ENCODE data around the gene CCDC30.
"Not testable (repeated sequence)": the region's sequence is repeated elsewhere in the genome, so short reads cannot be mapped to it uniquely, and the experiment has no call there.

Gene CCDC30

DNA sequence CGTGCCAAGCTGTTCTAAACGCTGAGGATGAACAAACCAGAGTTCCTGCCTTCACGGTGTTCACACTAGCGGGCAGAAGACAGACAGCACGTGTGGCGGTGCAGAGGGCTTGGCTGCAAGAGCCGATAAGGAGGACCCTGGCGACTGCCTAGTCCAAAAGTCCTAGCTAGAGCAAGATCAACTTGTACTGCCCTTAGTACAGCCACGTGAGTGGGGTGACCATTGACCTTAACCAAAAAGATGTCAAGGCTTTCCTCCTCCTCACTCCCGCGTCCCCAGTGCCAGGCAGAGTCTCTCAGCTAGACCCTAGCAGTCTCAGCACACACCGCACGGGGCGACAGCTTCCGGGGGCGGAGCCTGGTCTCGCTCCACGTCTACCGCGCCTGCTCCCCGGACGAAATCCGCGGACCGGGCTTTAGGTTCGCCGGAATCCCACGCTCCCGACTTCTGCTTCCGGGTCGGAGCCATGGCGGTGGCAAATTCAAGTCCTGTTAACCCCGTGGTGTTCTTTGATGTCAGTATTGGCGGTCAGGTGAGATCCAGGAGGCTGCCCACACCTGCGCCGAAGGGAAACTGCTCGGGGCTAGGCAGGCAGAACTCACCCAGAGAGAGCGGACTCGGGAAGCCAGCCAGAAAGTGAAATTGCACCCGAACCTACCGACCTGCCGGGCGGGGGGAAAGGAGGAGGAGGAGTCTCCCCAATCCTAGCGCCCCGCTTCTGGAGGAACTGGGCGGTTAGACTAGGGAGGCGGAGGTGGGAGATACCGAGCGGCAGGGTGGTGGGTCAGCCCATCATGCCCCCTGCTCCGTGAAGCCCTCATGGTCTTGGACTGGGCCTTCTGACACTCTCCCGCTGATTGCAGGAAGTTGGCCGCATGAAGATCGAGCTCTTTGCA, 195.1 kb downstream of the CCDC30 start, which contains the start of gene PPIH:
Gene PPIH (plus strand): TSS at position 443 of the 896 bp plus-strand sequence. CDS start 24 bp downstream, at position 467.
- DNase-seq (ENCODE audit: low spot score): peak; percentile 97

DNA sequence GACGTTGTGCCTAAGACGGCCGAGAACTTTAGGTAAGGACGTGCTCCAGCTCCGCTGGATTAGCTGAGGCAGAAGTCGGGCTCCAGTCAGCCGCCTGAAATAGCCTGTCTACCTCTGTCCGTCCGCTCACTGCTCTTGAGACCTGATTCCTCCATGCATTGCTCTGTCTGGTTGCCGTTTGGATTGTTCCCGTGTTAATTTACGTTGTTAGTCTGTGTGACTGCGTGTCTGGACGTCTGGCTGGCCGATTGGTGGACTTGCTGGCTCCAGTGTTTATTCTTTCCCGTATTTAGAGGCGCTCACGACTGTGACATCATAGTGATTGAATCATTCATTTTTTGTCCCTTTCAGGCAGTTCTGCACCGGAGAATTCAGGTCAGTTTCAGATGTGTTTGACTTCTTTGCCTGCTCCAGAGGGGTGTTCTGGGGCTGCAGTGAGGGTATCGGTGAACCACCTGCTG, 195.8 kb downstream of the CCDC30 start:
- no peak for DNase-seq (ENCODE audit: low spot score)

DNA sequence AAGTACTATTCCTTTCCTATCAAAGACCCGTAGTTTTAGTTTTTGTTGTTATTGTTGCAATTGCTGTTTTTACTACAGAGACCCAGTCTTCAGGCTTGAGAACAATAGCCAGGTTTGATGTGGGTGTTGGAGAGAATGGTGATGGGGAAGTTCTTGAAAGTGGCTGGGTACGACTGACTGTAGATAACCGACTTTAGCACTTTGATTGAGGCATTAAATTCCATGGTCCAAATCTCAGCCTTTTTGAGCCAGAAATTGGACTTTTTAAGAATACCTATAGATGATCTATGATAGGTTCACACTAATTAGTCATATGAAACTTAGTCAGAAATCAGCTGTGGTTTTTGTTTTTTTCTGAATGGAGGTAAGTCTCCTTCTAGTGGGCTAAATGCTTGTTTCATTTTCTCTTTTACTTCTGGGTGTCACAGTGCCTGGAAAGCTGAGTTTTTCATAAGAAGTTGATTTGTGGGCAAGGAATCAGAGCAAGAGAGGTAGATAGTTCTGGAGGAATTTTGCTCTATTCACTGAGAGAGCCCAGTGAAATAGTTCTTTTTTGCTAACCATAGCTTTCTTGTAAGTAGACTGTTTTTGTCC, 197.9 kb downstream of the CCDC30 start:
- no peak for DNase-seq (ENCODE audit: low spot score)

DNA sequence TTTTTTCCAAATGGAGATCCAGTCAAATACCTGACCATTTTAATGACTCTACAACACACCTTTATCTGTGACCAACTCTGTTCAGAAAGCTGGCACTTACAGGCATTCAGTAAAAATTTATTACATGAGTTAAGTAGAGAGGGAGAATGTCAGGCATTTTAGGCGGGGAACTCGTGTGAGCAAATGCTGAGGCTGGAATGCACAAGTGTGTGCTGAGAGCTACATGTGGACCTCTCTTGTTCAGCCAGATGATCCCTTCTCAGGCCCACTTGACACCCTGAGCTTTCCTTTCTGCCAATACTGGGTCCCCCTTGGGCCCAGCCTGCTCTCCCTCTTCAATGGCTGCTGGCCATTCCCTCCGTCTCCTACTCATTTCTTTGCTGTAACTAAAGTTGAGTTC, 206.8 kb downstream of the CCDC30 start:
- DNase-seq (ENCODE audit: low spot score): no peak

DNA sequence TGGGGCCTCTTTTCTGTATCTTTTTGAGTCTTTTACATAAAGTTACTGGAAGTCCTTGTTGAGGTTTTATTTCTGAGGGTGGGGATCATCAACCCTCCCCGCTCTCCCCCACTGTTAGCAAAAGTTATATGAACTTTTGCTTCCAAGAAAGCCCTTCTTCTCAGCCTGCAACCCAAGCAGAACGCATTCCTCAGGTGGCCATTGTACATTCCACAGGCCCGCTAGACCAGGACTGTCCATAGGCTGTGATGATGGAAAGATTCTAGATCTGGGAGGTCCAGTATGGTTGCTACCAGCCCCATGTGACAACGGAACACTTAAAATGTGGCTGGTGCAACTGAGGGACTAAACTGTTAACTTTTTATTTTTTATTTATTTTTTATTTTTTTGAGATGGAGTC, 207.3 kb downstream of the CCDC30 start:
- DNase-seq (ENCODE audit: low spot score): no peak

DNA sequence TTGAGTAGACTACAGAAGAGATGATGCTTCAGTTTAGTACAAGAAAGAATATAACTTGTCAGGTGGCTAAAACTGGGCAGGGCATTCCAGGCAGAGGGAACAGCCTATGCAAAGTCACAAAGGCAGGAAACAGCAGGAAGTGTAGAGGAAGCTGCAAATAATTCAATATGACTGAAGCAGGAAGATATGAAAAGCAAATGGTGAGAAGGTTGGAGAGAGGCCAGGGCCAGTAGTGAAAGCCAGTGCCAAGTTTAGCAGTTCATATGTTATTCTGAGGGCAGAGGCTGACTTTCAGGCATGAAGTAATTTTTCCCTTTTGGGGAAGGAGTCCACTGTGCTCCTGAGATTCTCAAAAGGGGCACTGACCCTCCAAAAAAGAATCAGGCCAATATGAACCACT, 211.1 kb downstream of the CCDC30 start:
- no peak for DNase-seq (ENCODE audit: low spot score)

DNA sequence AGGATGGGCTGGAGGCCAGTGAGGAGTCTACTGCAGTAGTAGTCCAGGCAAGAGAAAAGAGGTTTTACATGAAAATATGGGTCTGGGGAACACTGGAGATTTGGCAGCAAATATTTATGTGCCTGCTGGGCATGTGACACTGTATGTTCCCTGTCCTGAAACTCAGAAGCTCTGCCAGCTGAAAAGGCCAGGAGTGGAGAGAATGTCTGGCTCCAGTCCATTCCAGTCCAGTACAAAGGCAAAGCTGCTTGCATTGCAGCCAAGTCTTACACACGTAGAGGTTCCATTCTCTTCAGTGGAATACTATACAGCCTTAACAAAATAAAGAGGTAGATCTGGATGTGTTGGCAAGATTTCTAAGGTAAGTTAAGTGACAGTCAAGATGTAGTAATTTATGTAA, 211.6 kb downstream of the CCDC30 start:
- DNase-seq (ENCODE audit: low spot score): no peak

DNA sequence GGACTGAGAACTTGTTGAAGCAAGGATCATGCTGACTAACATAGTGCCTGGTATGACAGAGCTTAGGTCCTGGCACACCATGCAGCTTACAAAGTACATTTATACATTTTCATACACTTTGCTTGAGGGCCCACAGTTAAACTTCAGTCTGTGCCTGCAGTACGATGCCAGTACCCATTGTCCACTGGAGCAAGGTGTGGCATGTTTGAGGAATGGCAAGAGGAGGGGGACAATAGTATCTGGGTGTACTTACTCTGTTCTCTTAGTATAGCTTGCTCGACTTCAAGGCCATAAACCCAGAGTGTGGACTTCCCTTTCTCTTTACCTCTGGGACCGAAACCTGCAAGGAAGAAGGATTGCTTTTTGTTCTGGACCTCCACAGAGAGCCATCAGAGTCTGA, 212.4 kb downstream of the CCDC30 start:
- no peak for DNase-seq (ENCODE audit: low spot score)

DNA sequence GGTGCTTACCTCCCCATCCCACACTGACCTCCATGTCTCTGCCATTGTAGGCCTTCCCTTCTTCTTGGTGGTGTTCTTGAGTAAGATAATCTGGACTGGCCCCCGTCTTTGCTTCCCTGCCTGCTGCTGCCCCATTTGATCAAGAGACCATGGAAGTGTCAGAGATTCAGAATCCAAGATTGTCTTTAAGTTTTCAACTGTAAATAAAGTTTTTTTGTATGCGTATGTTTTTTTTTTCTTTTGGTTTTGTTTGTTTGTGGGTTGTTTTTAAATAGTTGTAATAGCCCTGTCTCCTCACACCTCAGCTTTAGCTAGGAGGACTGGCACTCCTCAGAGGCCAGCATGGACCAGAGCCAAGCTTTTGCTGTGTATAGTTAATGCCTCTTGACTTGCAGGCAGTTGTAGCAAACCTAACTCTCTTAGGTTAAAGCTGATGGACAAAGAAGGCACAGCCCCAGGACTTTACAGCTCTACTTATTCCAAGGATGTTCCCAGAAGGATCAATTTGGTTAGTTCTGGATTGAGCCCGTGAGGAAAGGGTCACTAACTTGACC, 213.5 kb downstream of the CCDC30 start:
- no peak for DNase-seq (ENCODE audit: low spot score)

DNA sequence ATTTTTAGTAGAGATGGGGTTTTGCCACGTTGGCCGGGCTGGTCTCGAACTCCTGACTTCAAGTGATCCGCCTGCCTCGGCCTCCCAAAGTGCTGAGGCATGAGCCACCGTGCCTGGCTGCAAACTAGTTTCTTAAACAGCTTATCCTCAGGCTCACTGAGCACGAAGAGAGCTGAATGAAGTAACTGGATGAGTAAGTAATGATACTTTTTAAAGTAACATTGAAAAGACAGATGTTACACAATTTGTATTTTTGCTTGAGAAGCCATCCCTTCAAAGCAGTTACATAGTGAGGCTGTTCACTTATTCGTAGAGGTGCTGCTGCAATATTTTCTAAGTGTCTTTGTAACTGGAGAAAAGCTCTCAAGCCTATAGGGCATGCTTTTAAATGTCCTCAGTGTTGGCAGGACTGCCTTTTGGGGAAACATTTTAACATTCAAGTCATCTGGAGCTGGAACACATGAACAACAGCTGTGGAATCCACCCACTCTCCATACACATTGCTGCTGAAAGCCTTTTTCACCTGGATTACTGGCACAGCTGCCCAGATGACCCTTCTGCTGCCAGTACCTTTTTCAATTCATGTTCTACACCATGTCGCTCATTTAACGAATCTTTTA, 216.4 kb downstream of the CCDC30 start:
- no peak for DNase-seq (ENCODE audit: low spot score)

DNA sequence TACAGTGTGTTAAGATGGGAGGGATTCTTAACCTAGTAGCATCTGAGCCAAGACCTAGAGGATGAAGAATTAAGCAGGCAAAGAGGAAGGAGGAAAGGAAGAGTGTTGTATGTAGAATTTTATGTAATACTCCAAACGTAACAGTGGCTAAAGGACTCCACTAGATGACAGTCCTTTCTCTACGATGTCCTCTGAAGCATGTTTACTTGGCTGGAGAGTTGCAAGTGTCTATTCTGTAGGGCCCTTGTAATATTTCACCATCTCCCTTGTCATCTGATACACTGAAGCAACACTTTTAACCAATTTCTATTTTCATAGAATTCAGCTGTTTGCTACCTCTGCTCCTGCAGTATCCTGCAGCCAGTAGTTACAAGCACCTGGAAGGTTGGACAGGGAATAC, 217.0 kb downstream of the CCDC30 start:
- DNase-seq (ENCODE audit: low spot score): no peak

DNA sequence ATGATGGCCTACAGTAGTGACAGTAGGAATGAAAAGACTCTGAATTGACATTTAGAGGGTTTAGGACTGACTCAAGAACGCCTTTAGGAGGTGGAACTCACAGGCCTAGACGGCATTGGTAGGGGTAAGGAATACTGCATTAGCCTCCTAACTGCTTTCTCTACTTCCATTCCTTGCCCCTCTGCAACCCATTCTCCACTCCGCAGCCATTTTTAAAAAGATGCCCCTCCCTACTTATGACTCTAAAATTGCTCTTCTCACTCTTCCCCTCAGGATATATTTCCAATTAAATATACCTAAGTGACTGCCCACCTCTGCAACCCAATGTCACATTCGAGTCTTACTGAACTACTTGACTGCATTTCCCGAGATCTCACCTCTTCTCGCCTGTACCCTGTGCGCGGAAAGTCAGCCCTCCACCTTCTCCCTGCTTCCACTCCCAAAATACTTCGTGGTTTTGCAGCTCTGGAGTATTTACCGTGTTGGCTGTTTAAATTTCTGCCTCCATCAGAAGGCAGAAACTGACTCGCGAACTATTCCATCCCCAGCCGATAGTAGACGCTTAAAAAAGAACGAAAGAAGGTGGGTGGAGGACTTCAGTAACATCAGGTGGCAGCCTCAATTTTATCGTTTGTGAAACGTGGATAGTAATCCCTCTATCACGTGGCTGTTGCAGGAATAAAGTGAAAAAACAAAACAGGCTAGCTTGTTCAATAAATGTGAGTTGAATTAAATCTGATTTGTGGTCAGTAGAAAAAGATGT, 218.0 kb downstream of the CCDC30 start:
- DNase-seq (ENCODE audit: low spot score): no peak

DNA sequence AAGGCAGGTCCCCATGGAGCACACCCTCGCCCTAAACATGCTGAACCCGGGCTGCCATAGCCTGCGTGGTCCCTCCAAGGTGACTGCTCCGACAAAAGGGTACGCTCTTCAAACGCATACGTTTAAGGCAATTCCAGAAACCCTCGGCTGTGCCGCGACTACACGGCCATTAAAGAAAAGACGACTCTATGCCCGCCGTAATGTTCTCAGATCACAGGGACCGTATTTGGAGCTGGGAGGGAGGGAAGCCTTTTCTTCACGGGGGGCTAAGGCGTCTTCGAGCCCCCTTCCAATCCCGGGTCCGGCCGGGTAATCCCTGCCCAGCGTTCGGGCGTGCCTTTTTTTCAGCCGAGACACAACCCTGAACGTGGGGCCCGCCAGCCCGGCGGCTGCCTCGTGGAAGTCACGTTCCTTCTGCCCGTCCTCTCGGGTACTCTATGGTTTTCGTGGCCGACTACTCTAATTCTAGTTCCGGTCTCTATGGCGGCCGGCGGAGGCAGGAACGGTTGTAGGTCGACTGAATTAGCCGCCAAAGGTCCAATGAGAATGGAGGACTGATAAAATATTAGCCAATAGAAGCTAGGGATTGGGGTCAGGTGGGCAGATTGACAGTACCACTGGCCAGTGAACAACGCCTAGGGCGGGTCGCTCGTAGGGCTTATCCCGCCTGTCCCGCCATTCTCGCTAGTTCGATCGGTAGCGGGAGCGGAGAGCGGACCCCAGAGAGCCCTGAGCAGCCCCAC, 218.8 kb downstream of the CCDC30 start, which contains the start of gene YBX1:
Gene YBX1 (plus strand): TSS at position 678 of the 743 bp plus-strand sequence. CDS start 148 bp downstream, outside the sequence.
- DNase-seq (ENCODE audit: low spot score): peak; percentile 97

DNA sequence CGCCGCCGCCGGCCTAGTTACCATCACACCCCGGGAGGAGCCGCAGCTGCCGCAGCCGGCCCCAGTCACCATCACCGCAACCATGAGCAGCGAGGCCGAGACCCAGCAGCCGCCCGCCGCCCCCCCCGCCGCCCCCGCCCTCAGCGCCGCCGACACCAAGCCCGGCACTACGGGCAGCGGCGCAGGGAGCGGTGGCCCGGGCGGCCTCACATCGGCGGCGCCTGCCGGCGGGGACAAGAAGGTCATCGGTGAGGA, 219.3 kb downstream of the CCDC30 start:
- DNase-seq (ENCODE audit: low spot score): not testable (repeated sequence)

DNA sequence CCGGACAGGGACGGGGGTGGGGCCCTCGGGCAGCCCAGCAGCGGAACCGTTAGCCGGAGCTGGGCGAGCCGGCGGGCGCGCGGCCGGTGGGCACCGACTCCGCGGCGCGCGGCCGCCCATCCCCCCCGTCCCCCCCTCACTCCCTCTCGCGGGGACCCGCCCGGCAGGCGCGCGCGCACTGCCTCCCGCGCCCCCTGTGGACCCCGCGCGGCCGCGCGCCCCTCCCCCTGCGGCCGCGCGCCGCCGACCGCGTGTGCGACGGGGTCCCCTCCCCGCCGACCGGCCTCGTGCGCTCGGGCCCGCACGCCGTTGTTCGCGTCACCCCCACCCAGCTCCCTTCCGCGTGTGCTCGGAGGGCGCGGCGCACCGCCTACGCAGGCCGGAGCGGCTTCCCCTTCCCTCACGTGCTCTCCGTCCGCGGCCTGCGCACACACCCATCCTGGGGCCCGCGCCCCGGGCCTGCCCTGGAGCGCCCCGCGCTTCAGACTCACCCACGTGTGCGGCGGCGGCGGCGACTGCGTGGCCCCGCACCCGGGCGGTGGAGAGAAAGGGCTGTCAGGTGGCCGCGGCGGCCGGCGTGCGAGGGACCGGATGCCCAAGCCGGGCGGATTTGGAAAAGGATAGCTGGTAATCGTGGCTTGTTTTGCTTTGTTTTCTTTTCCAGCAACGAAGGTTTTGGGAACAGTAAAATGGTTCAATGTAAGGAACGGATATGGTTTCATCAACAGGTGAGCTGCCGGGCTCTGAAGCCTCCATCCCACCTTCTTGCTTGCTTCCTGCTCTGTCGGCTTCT, 219.8 kb downstream of the CCDC30 start:
- DNase-seq (ENCODE audit: low spot score): peak; percentile 87

DNA sequence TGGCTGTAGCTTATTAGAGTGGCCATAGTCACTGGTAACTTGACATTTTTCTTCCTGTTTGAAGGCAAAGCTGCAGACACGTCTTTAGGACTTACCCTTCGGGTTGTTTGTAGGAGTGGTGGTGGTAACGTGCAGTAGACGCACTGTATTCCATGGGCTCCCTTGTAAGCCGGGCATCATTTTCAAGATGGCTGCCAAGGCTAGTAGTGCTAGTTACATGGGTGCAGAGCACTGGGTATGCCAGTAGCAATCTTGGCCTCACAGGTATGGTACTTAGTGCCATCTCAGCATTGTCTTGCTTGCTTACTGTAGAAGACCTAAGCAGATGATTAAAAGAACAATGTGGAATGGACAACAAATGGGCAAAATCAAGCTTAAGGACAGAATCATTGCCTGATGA, 221.1 kb downstream of the CCDC30 start:
- no peak for DNase-seq (ENCODE audit: low spot score)

DNA sequence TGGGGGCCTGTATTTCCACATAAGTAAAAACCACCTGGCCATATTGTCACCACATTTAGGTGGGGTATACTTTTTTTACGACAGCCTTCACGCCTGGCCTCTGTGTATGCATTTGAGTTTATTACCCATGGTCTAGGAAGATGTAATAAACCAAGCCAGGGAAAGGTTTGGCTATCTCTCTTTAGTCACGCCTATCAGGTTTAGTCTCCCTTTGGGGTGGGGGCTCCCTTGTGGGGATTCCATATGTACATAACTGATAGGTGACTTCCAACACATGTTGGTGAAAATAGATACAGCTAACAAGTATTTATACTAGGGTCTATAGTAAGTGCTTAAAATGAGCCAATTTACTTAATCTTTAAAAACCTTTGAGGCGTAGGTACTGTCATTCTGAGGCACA, 223.3 kb downstream of the CCDC30 start:
- DNase-seq (ENCODE audit: low spot score): no peak

DNA sequence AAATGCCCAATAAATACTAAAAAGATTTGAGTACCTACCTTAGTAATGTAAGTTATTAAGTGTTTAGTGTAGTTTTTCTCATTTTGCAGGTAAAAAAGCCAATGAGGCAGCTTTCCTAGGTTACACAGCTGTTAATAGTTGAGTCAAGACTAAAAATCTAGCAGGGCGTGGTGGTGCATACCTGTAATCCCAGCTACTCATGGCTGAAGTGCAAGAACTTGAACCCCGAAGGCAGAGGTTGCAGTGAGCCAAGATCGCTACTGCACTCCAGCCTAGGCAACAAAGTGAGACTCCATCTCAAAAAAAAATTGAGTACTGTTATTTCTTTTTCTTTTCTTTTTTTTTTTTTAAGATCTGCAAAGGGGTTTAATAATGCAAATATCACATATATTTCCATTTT, 226.8 kb downstream of the CCDC30 start:
- DNase-seq (ENCODE audit: low spot score): no peak

DNA sequence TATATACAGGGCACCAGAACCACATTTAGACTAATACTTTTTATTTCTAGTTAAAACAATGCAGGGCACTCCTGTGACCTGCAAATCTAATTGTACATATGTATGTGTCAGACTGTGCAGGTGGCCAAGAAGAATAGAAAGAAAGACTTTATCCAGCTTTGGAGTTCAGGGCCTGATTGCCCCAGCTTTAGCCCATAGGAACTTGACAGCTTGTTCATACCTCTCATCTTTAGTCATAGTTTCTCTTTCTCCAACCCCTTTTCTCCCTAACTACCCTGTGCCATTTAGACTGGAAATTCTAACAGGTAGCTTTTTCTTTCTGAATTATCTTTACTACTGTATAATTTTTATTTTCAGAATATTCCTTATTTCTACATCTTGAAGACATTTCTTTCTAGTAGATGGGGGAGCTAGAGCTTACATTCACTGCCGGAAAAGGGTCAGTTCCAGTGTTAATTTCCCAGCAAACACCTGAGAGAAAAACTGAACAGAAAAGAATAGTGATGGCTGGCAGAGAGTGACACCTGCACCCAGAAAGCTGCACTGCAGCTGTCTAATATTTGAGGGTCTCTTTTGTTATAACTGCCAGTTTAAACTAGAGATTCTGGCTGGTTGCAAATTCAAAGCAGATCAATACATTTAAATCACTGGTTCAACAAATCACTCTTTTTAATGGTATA, 227.5 kb downstream of the CCDC30 start:
- no peak for DNase-seq (ENCODE audit: low spot score)

DNA sequence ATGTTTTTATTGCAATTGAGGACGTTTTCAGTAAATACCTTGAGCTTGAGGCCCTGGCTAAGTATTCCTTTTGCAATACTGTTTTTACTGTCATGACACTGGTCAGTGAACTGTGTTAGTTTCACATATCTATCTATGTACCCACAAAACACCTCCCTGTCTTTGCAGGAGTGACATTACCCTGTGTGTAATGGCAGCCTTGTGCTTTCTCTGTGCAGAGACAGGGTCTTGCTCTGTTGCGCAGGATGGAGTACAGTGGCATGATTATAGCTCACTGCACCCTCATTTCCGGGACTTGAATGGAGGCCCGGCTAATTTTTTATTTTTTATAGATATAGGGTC, 228.0 kb downstream of the CCDC30 start:
- DNase-seq (ENCODE audit: low spot score): no peak

All from iPS-NIHi11 (cell line).